CD14-positive monocyte (primary cell): ENCODE data around the gene CAST. TPM values are rescaled to one million over a fixed set of nuclear protein-coding genes. Genes with fewer than 3 reads are reported as not detected.

Experiments
- DNase-seq, 3 donors: peaks; one replicate each; pipeline ENCODE4 v3.0.0-alpha.2; 2011 to 2022
- H2AFZ ChIP-seq: 2 replicates; pipeline ENCODE4 v1.6.0; 2012; ENCODE audit warnings: mild to moderate bottlenecking, low read depth, low read length, inconsistent platforms; ENCODE audit not compliant: insufficient read depth, poor library complexity, severe bottlenecking
- H3K27ac ChIP-seq, 2 donors: 1 replicate in 1 of 2; 2 replicates in 1 of 2; pipeline ENCODE4 v1.5.1; 2012 to 2013; ENCODE audit warnings: low read length in 2 of 2, control low read depth in 1 of 2, inconsistent platforms in 1 of 2, low read depth in 1 of 2, mild to moderate bottlenecking in 1 of 2
- H3K27me3 ChIP-seq, 2 donors: one replicate each; pipeline versions ENCODE4 v1.6.0 to v1.6.1; 2011 to 2013; ENCODE audit warnings: low read length in 2 of 2; ENCODE audit not compliant: control insufficient read depth in 2 of 2, insufficient read depth in 2 of 2
- H3K36me3 ChIP-seq, 2 donors: replicated peaks in 1 of 2; 1 replicate in 1 of 2; 2 replicates in 1 of 2; pipeline versions ENCODE4 v1.5.1 to v1.6.1; 2012 to 2013; ENCODE audit warnings: low read length in 2 of 2, control low read depth in 1 of 2, inconsistent platforms in 1 of 2, mild to moderate bottlenecking in 1 of 2; ENCODE audit not compliant: insufficient read depth in 2 of 2, control insufficient read depth in 1 of 2
- H3K4me1 ChIP-seq, 2 donors: 1 replicate in 1 of 2; 2 replicates in 1 of 2; pipeline versions ENCODE4 v1.5.1 to v1.6.1; 2012 to 2013; ENCODE audit warnings: low read length in 2 of 2, control low read depth in 1 of 2, inconsistent platforms in 1 of 2, mild to moderate bottlenecking in 1 of 2, moderate library complexity in 1 of 2; ENCODE audit not compliant: insufficient read depth in 2 of 2, control insufficient read depth in 1 of 2
- H3K4me2 ChIP-seq: replicated peaks from 2 replicates; pipeline ENCODE3; 2012; ENCODE audit warnings: low read length, moderate library complexity, mild to moderate bottlenecking; ENCODE audit not compliant: poor library complexity, severe bottlenecking; ENCODE audit errors: extremely low read depth
- H3K4me3 ChIP-seq, 3 experiments: fragments of 200-600 bp in 1 of 3; sonication (generic) in 1 of 3; replicated peaks in 1 of 3; 1 replicate in 2 of 3; 2 replicates in 1 of 3; pipeline ENCODE4 v1.5.1; 2011 to 2013; ENCODE audit warnings: low read length in 3 of 3, mild to moderate bottlenecking in 3 of 3, control low read depth in 2 of 3, low read depth in 2 of 3, inconsistent platforms in 1 of 3, moderate library complexity in 1 of 3
- H3K79me2 ChIP-seq: 2 replicates; pipeline ENCODE4 v1.6.0; 2012; ENCODE audit warnings: mild to moderate bottlenecking, control low read depth, inconsistent platforms, low read length, moderate library complexity; ENCODE audit not compliant: insufficient read depth
- H3K9ac ChIP-seq: 2 replicates; pipeline ENCODE4 v1.6.0; 2017; ENCODE audit warnings: low read length, mild to moderate bottlenecking; ENCODE audit not compliant: insufficient read depth, poor library complexity, severe bottlenecking
- H3K9me3 ChIP-seq, 2 donors: replicated peaks in 1 of 2; 1 replicate in 1 of 2; 2 replicates in 1 of 2; pipeline versions ENCODE4 v1.5.1 to v1.6.1; 2012 to 2013; ENCODE audit warnings: low read length in 2 of 2, control low read depth in 1 of 2; ENCODE audit not compliant: control insufficient read depth in 1 of 2, insufficient read depth in 1 of 2
- H4K20me1 ChIP-seq: 2 replicates; pipeline ENCODE4 v1.6.0; 2012; ENCODE audit warnings: mild to moderate bottlenecking, low read length, control low read depth, moderate library complexity; ENCODE audit not compliant: insufficient read depth
- H3K27ac Mint-ChIP-seq, 7 donors: one replicate each; pipeline ENCODE4 v1.8.0; 2020; ENCODE audit warnings: mild to moderate bottlenecking in 7 of 7, mixed read lengths in 7 of 7, moderate library complexity in 6 of 7, inconsistent platforms in 2 of 7
- H3K27me3 Mint-ChIP-seq, 3 donors: one replicate each; pipeline ENCODE4 v1.8.0; 2021 to 2022; ENCODE audit warnings: low read depth in 3 of 3, mild to moderate bottlenecking in 3 of 3, mixed read lengths in 3 of 3, moderate library complexity in 3 of 3, inconsistent platforms in 1 of 3
- H3K36me3 Mint-ChIP-seq, 2 donors: one replicate each; pipeline ENCODE4 v1.8.0; 2020; ENCODE audit warnings: mixed read lengths in 2 of 2, inconsistent platforms in 1 of 2, mild to moderate bottlenecking in 1 of 2
- H3K4me1 Mint-ChIP-seq: one replicate; pipeline ENCODE4 v1.8.0; 2020; ENCODE audit warnings: mild to moderate bottlenecking, mixed read lengths
- H3K4me3 Mint-ChIP-seq, 2 donors: one replicate each; pipeline ENCODE4 v1.8.0; 2020; ENCODE audit warnings: mild to moderate bottlenecking in 2 of 2, mixed read lengths in 2 of 2, moderate library complexity in 1 of 2
- H3K9me3 Mint-ChIP-seq, 7 donors: one replicate each; pipeline ENCODE4 v1.8.0; 2020 to 2022; ENCODE audit warnings: mixed read lengths in 7 of 7, mild to moderate bottlenecking in 6 of 7, moderate library complexity in 6 of 7, inconsistent platforms in 2 of 7
- WGBS: methylation state at CpG from one replicate; pipeline ENCODE4 v1.1.5; 2013; ENCODE audit warnings: missing lambda C conversion rate; ENCODE audit not compliant: insufficient coverage; 5-methylcytosine and 5-hydroxymethylcytosine counted together
- intact Hi-C, 2 donors: fragments of 100-400 bp; cut with micrococcal nuclease; formaldehyde crosslinking; loops; one replicate each; pipeline versions ENCODE4 v1.15.0 to v1.15.1; 2023
- polyA plus RNA-seq, 3 donors: library from polyadenylated mRNA; depleted of rRNA in 1 of 3; unstranded in 2 of 3; stranded (reverse) in 1 of 3; fragments of 300-500 nt in 2 of 3; fragments of >200 nt in 1 of 3; fragmentation: Illumina TruSeq in 2 of 3; gene quantifications; 1 replicate in 2 of 3; 2 replicates in 1 of 3; pipeline ENCODE4 v1.2.3, GENCODE V29; 2012 to 2021
- TF ChIP-seq, protein P1 (sequence below): fragments of 200-600 bp; IDR thresholded peaks from one replicate; pipeline ENCODE4 v1.8.0; 2022; ENCODE audit warnings: antibody characterized with exemption, mild to moderate bottlenecking

Gene CAST
- polyA plus RNA-seq, 3 donors = 49.6 to 125 (median 76.8) TPM

GRCh38 chr5:96714951-96715451, 52.8 kb downstream of the CAST start:
- Histone ChIP-seq H3K36me3 (peaks cover 6 to 61% of the 10 kb centered on the region in 2 donors), H3K27me3 (no peaks in the 10 kb centered on the region), H3K4me2 (no peak overlapping the region), H3K79me2 (peaks cover 89% of the 10 kb centered on the region), H2AFZ (no peak overlapping the region), H3K4me1 (peaks cover 7 to 8% of the 10 kb centered on the region in 2 donors), H3K27ac (peak overlapping the region in 1 of 2 donors; percentile 72), H3K9me3 (no peaks in the 10 kb centered on the region), H3K4me3 (no peak overlapping the region), H4K20me1 (peaks cover 100% of the 10 kb centered on the region), H3K9ac (no peak overlapping the region)
- peaks cover 11% of the 10 kb centered on the region for H3K4me1 Mint-ChIP-seq
- intact Hi-C loops = no loop called here
- DNase-seq = peak; percentile 72 to 82 (median 77)
- peak overlapping the region; percentile 69 to 94 (median 88) for H3K27ac Mint-ChIP-seq
- H3K9me3 Mint-ChIP-seq = no peaks in the 10 kb centered on the region
- WGBS = no CpG with 5 or more reads among the region's 2 CpGs
- TF ChIP-seq, protein P1, sequence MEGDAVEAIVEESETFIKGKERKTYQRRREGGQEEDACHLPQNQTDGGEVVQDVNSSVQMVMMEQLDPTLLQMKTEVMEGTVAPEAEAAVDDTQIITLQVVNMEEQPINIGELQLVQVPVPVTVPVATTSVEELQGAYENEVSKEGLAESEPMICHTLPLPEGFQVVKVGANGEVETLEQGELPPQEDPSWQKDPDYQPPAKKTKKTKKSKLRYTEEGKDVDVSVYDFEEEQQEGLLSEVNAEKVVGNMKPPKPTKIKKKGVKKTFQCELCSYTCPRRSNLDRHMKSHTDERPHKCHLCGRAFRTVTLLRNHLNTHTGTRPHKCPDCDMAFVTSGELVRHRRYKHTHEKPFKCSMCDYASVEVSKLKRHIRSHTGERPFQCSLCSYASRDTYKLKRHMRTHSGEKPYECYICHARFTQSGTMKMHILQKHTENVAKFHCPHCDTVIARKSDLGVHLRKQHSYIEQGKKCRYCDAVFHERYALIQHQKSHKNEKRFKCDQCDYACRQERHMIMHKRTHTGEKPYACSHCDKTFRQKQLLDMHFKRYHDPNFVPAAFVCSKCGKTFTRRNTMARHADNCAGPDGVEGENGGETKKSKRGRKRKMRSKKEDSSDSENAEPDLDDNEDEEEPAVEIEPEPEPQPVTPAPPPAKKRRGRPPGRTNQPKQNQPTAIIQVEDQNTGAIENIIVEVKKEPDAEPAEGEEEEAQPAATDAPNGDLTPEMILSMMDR = no peak
- H3K4me3 Mint-ChIP-seq = no peak overlapping the region
- H3K27me3 Mint-ChIP-seq = no peaks in the 10 kb centered on the region
- peaks cover 26 to 56% of the 10 kb centered on the region in 2 donors for H3K36me3 Mint-ChIP-seq

- H3K36me3 ChIP-seq = peaks cover 6 to 69% of the 10 kb centered on the region in 2 donors
- no peak overlapping the region for H3K4me2 ChIP-seq
- H3K9me3 ChIP-seq = no peaks in the 10 kb centered on the region
- Mint-ChIP-seq H3K36me3 (peaks cover 29 to 50% of the 10 kb centered on the region in 2 donors), H3K27me3 (no peaks in the 10 kb centered on the region), H3K4me3 (no peak overlapping the region), H3K4me1 (peaks cover 11% of the 10 kb centered on the region), H3K9me3 (no peaks in the 10 kb centered on the region), H3K27ac (peak overlapping the region in 3 of 7 donors; percentile 3 to 89 (median 19))
- no CpG with 5 or more reads among the region's 5 CpGs for WGBS
- no peaks in the 10 kb centered on the region for H3K27me3 ChIP-seq
- intact Hi-C loops = no loop called here
- no peak for DNase-seq
- TF ChIP-seq, protein P1 = no peak
- H4K20me1 ChIP-seq = peaks cover 100% of the 10 kb centered on the region
- H3K9ac ChIP-seq = no peak overlapping the region
- H3K79me2 ChIP-seq = peaks cover 89% of the 10 kb centered on the region
- H3K27ac ChIP-seq = peak overlapping the region in 1 of 2 donors; percentile 72
- H3K4me3 ChIP-seq = no peak overlapping the region
- H3K4me1 ChIP-seq = peaks cover 7 to 8% of the 10 kb centered on the region in 2 donors
- no peak overlapping the region for H2AFZ ChIP-seq
Observed at GRCh38 chr5:96716007-96716406, 53.8 kb downstream of the CAST start.
